SK-N-SH treated with all-trans-retinoic acid at 6 μM for 48 hours (cell line): Measurements from ENCODE around the gene MINDY4.

Experiments used
- ARNTL ChIP-seq: fragments of 450-650 bp; formaldehyde crosslinking; IDR thresholded peaks from 2 replicates; pipeline ENCODE4 v1.5.0; 2020; ENCODE audit warnings: low read depth, mild to moderate bottlenecking, moderate library complexity, borderline replicate concordance
- BACH2 ChIP-seq: fragments of 250-450 bp; sonication (Bioruptor Pico); IDR thresholded peaks from 2 replicates; pipeline ENCODE4 v1.9.0; 2021; ENCODE audit warnings: mild to moderate bottlenecking, borderline replicate concordance
- OSR1 ChIP-seq: fragments of 250-450 bp; sonication (Bioruptor Pico); IDR thresholded peaks from 2 replicates; pipeline ENCODE4 v1.8.0; 2022; ENCODE audit warnings: moderate library complexity, mild to moderate bottlenecking, inconsistent platforms
- PPARA ChIP-seq: fragments of 250-450 bp; sonication (Bioruptor Pico); IDR thresholded peaks from 2 replicates; pipeline ENCODE4 v1.5.0; 2020; ENCODE audit warnings: mild to moderate bottlenecking, borderline replicate concordance
- TSHZ2 ChIP-seq: fragments of 250-450 bp; sonication (Bioruptor Pico); IDR thresholded peaks from 2 replicates; pipeline ENCODE4 v1.5.0; 2020; ENCODE audit warnings: mild to moderate bottlenecking, moderate library complexity
- ZC3H10 ChIP-seq: fragments of 250-450 bp; sonication (Bioruptor Pico); IDR thresholded peaks from 2 replicates; pipeline ENCODE4 v1.5.1; 2021; ENCODE audit warnings: mild to moderate bottlenecking, moderate library complexity
- ZFP30 ChIP-seq: fragments of 450-650 bp; formaldehyde crosslinking; IDR thresholded peaks from 2 replicates; pipeline ENCODE4 v1.5.0; 2022; ENCODE audit warnings: mild to moderate bottlenecking, moderate library complexity
- TF ChIP-seq, protein P1 (sequence below): fragments of 250-450 bp; sonication (Bioruptor Pico); IDR thresholded peaks from 2 replicates; pipeline ENCODE4 v1.8.0; 2020; ENCODE audit warnings: mild to moderate bottlenecking, moderate library complexity, borderline replicate concordance

GRCh38 chr7:30752484-30752883, 18.7 kb upstream of the MINDY4 start:
- TF ChIP-seq ARNTL (no peak), TSHZ2 (CRISPR knock-in tag) (no peak), ZFP30 (CRISPR knock-in tag) (no peak), ZC3H10 (CRISPR knock-in tag) (no peak), OSR1 (CRISPR knock-in tag) (no peak), BACH2 (no peak), PPARA (CRISPR knock-in tag) (no peak)
- TF ChIP-seq, protein P1, sequence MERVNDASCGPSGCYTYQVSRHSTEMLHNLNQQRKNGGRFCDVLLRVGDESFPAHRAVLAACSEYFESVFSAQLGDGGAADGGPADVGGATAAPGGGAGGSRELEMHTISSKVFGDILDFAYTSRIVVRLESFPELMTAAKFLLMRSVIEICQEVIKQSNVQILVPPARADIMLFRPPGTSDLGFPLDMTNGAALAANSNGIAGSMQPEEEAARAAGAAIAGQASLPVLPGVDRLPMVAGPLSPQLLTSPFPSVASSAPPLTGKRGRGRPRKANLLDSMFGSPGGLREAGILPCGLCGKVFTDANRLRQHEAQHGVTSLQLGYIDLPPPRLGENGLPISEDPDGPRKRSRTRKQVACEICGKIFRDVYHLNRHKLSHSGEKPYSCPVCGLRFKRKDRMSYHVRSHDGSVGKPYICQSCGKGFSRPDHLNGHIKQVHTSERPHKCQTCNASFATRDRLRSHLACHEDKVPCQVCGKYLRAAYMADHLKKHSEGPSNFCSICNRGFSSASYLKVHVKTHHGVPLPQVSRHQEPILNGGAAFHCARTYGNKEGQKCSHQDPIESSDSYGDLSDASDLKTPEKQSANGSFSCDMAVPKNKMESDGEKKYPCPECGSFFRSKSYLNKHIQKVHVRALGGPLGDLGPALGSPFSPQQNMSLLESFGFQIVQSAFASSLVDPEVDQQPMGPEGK, result no peak
